GM12878 (cell line): Measurements from ENCODE around the gene VSIG10. TPM values are rescaled to one million over a fixed set of nuclear protein-coding genes. Genes with fewer than 3 reads are reported as not detected.

ENCODE experiments used
- ATAC-seq: fragments of 200-7000 bp; cut with Tn5 transposase; 3 replicates; pipeline ENCODE4 v1.9.1; 2020; ENCODE audit warnings: mild to moderate bottlenecking, moderate library complexity
- BruUV-seq: library from RNA; stranded (reverse); fragments of 400-500 nt; replicated peaks from 2 replicates; lab custom pipeline; 2021; lab: Mats Ljungman, UMichigan
- CTCF ChIA-PET: fragments of 300-600 bp; sonication (Branson Sonifier 250); formaldehyde crosslinking; extraction: SDS; loops from one replicate; lab custom pipeline; 2021; ENCODE audit warnings: inconsistent platforms; lab: Yijun Ruan, JAX
- POLR2A ChIA-PET: fragments of 350-600 bp; formaldehyde crosslinking; extraction: SDS; loops from one replicate; lab custom pipeline; 2021; ENCODE audit warnings: inconsistent platforms; lab: Charles Lee
- RAD21 ChIA-PET: fragments of 300-600 bp; sonication (Branson Sonifier 250); formaldehyde crosslinking; loops from one replicate; lab custom pipeline; 2023; ENCODE audit warnings: antibody characterized with exemption; ENCODE audit not compliant: unreplicated experiment; lab: Charles Lee
- SMC1A ChIA-PET: fragments of 300-600 bp; sonication (Branson Sonifier 250); formaldehyde crosslinking; loops from one replicate; lab custom pipeline; 2023; ENCODE audit not compliant: unreplicated experiment, uncharacterized antibody; lab: Charles Lee
- DNase-seq: peaks from one replicate; pipeline ENCODE4 v3.0.0-alpha.2; 2011; ENCODE audit warnings: low read depth, low spot score
- FAIRE-seq: peaks from 3 replicates; lab custom pipeline; 2011; peaks lifted over from hg19 to GRCh38; lab: Jason Lieb, UNC
- H2AFZ ChIP-seq: 2 replicates; pipeline ENCODE4 v1.6.0; 2011; ENCODE audit warnings: low read depth, low read length, control low read depth; ENCODE audit not compliant: control insufficient read depth
- H3K27ac ChIP-seq: 2 replicates; pipeline ENCODE4 v1.5.1; 2011; ENCODE audit warnings: control low read depth; ENCODE audit not compliant: control insufficient read depth, insufficient read depth
- H3K27me3 ChIP-seq, 2 experiments: replicated peaks in 1 of 2; 2 replicates each; pipeline versions ENCODE4 v1.6.0 to v1.6.1; 2011; ENCODE audit warnings: low read length in 1 of 2; ENCODE audit not compliant: control insufficient read depth in 2 of 2, insufficient read depth in 2 of 2
- H3K36me3 ChIP-seq, 2 experiments: 2 replicates each; pipeline ENCODE4 v1.5.1; 2011; ENCODE audit warnings: low read length in 1 of 2; ENCODE audit not compliant: control insufficient read depth in 2 of 2, insufficient read depth in 2 of 2
- H3K4me1 ChIP-seq: 2 replicates; pipeline ENCODE4 v1.6.1; 2011; ENCODE audit warnings: mild to moderate bottlenecking, low read length, moderate library complexity, mixed read lengths; ENCODE audit not compliant: control insufficient read depth, insufficient read depth
- H3K4me2 ChIP-seq: 2 replicates; pipeline ENCODE4 v1.6.0; 2011; ENCODE audit warnings: control low read depth; ENCODE audit not compliant: control insufficient read depth, insufficient read depth
- H3K4me3 ChIP-seq: fragments of 200-600 bp; sonication (generic); 2 replicates; pipeline ENCODE4 v1.5.1; 2016
- H3K79me2 ChIP-seq: 2 replicates; pipeline ENCODE4 v1.6.0; 2011; ENCODE audit warnings: low read length; ENCODE audit not compliant: control insufficient read depth, insufficient read depth
- H3K9ac ChIP-seq: 2 replicates; pipeline ENCODE4 v1.8.0; 2011; ENCODE audit warnings: low read length, control low read depth, mixed read lengths; ENCODE audit not compliant: control insufficient read depth, insufficient read depth
- H3K9me3 ChIP-seq: replicated peaks from 3 replicates; pipeline ENCODE4 v1.5.1; 2011; ENCODE audit warnings: mild to moderate bottlenecking, low read length; ENCODE audit not compliant: control insufficient read depth, insufficient read depth
- H4K20me1 ChIP-seq: 2 replicates; pipeline ENCODE4 v1.6.0; 2011; ENCODE audit not compliant: control insufficient read depth, insufficient read depth
- ATF7 ChIP-seq: fragments of 450-650 bp; IDR thresholded peaks from 2 replicates; pipeline ENCODE4 v1.6.1; 2016; ENCODE audit warnings: low read depth, mild to moderate bottlenecking
- BHLHE40 ChIP-seq, 2 experiments: fragments of 450-650 bp in 1 of 2; IDR thresholded peaks; 2 replicates each; pipeline ENCODE4 v1.6.1; 2011 to 2017; ENCODE audit warnings: low read depth in 2 of 2, borderline replicate concordance in 1 of 2, improper control_type of control experiment in 1 of 2, low read length in 1 of 2, mild to moderate bottlenecking in 1 of 2
- BRCA1 ChIP-seq: IDR thresholded peaks from 2 replicates; pipeline ENCODE4 v1.6.1; 2011; ENCODE audit warnings: low read depth, low read length, improper control_type of control experiment
- CHD2 ChIP-seq: IDR thresholded peaks from 2 replicates; pipeline ENCODE4 v1.6.1; 2011; ENCODE audit warnings: low read depth, low read length, improper control_type of control experiment, borderline replicate concordance
- CREB1 ChIP-seq: IDR thresholded peaks from 2 replicates; pipeline ENCODE4 v1.6.1; 2012; ENCODE audit warnings: low read depth, mild to moderate bottlenecking, inconsistent platforms
- GABPA ChIP-seq: IDR thresholded peaks from 2 replicates; pipeline ENCODE4 v1.6.1; 2014; ENCODE audit warnings: antibody characterized with exemption, low read depth, mild to moderate bottlenecking, inconsistent platforms
- HDAC2 ChIP-seq: fragments of 200-600 bp; sonication (generic); IDR thresholded peaks from 2 replicates; pipeline ENCODE4 v1.6.1; 2017
- HDGF ChIP-seq: fragments of 450-650 bp; IDR thresholded peaks from 2 replicates; pipeline ENCODE4 v1.6.1; 2016; ENCODE audit warnings: antibody characterized with exemption
- HSF1 ChIP-seq: fragments of 150-350 bp; IDR thresholded peaks from 2 replicates; pipeline ENCODE4 v1.6.1; 2014; ENCODE audit warnings: mild to moderate bottlenecking, low read depth, low read length
- NR2F1 ChIP-seq: fragments of 450-650 bp; conservative IDR thresholded peaks from 2 replicates; pipeline ENCODE4 v1.6.1; 2017; ENCODE audit warnings: mild to moderate bottlenecking
- PAX5 ChIP-seq: IDR thresholded peaks from 2 replicates; pipeline ENCODE4 v1.6.1; 2011; ENCODE audit warnings: low read depth, low read length, borderline replicate concordance
- RB1 ChIP-seq: fragments of 450-650 bp; formaldehyde crosslinking; IDR thresholded peaks from 2 replicates; pipeline ENCODE4 v1.6.1; 2017; ENCODE audit warnings: mild to moderate bottlenecking, borderline replicate concordance
- SREBF2 ChIP-seq: IDR thresholded peaks from 2 replicates; pipeline ENCODE4 v1.6.1; 2012; ENCODE audit warnings: mild to moderate bottlenecking, low read length
- STAT1 ChIP-seq: fragments of 450-650 bp; conservative IDR thresholded peaks from 2 replicates; pipeline ENCODE4 v1.6.1; 2014; ENCODE audit warnings: antibody characterized with exemption, mild to moderate bottlenecking
- USF1 ChIP-seq: IDR thresholded peaks from 2 replicates; pipeline ENCODE4 v1.6.1; 2011; ENCODE audit warnings: borderline replicate concordance, low read depth, mild to moderate bottlenecking, moderate library complexity, mixed read lengths, low read length; ENCODE audit not compliant: insufficient read depth; ENCODE audit errors: extremely low read length
- YY1 ChIP-seq: IDR thresholded peaks from 2 replicates; pipeline ENCODE4 v1.6.1; 2011; ENCODE audit warnings: low read depth, mild to moderate bottlenecking, low read length
- ZBED1 ChIP-seq: IDR thresholded peaks from 2 replicates; pipeline ENCODE4 v1.6.1; 2016; ENCODE audit warnings: borderline replicate concordance
- WGBS: methylation state at CpG from one replicate; pipeline ENCODE4 v1.1.6; 2016; ENCODE audit warnings: low lambda C conversion rate; ENCODE audit not compliant: insufficient replicate concordance, insufficient coverage; ENCODE audit errors: missing lambda C conversion rate; 5-methylcytosine and 5-hydroxymethylcytosine counted together
- in situ Hi-C: fragments of 300-500 bp; cut with MboI; formaldehyde crosslinking; loops from 9 replicates; pipeline ENCODE4 v1.14.3; 2018; ENCODE audit warnings: mixed read lengths
- intact Hi-C: fragments of 100-400 bp; cut with micrococcal nuclease; formaldehyde crosslinking; loops from one replicate; pipeline ENCODE4 v1.14.2; 2022; ENCODE audit not compliant: unreplicated experiment
- polyA plus RNA-seq, 11 experiments: library from polyadenylated mRNA; depleted of rRNA in 4 of 11; unstranded in 6 of 11; stranded (reverse) in 5 of 11; fragments of >200 nt; fragmentation: Nextera tagmentation in 4 of 11; fragmentation: Illumina TruSeq in 1 of 11; extraction: Ambion mirVana in 4 of 11; extraction: Trizol in 1 of 11; gene quantifications; 1 replicate in 1 of 11; 2 replicates in 10 of 11; pipeline versions ENCODE4 v1.2.1 to v1.2.3, GENCODE V29; 2011 to 2016; ENCODE audit warnings: inconsistent platforms in 2 of 11, missing spikeins in 2 of 11, low read depth in 1 of 11
- total RNA-seq, 4 experiments: library from RNA; depleted of rRNA in 3 of 4; stranded (reverse); fragments of >200 nt in 3 of 4; fragmentation: Illumina TruSeq in 1 of 4; extraction: Trizol in 1 of 4; gene quantifications; 2 replicates each; pipeline versions ENCODE4 v1.2.1 to v1.2.3, GENCODE V29; 2013 to 2021

Gene VSIG10
- total and polyA plus RNA-seq, 10 of the 15 experiments (the other 5 are each of a cell fraction or from before 2014, with no cell fraction given), result 3.4 to 10.2 (median 5.8) TPM

- Histone ChIP-seq H4K20me1 (no peaks in the 10 kb centered on the region), H3K9ac (no peak overlapping the region), H3K9me3 (no peaks in the 10 kb centered on the region), H3K79me2 (no peaks in the 10 kb centered on the region), H3K27me3 (peaks cover 3 to 4% of the 10 kb centered on the region in 2 experiments; a peak in 3 of 4 replicates), H3K36me3 (no peaks in the 10 kb centered on the region), H3K4me1 (no peaks in the 10 kb centered on the region; the same call in 1 of the 2 replicates), H3K4me2 (no peak overlapping the region), H3K27ac (no peak overlapping the region), H2AFZ (no peak overlapping the region), H3K4me3 (no peak overlapping the region)
- CTCF ChIA-PET, result no interaction called here
- POLR2A ChIA-PET, result no interaction called here
- 76% methylated on average over 3 of the region's 3 CpGs for WGBS
- in situ Hi-C loops (no loop called here), intact Hi-C loops (no loop called here)
- TF ChIP-seq GABPA (no peak), ZBED1 (no peak), USF1 (no peak)
- RAD21 ChIA-PET, result interaction anchor here (0.6 kb wide), 1 partner anchor 739 kb away, joined by 3 read pairs; no protein-coding TSS in a partner anchor
- FAIRE-seq (no peak), ATAC-seq (no peak), DNase-seq (no peak)
- SMC1A ChIA-PET, result no interaction called here
- BruUV-seq, result no TSS peak
Measured at GRCh38 chr12:118098401-118098800, 5.4 kb downstream of the VSIG10 start.

- no peak for ATAC-seq
- H3K4me3 ChIP-seq, result no peak overlapping the region
- no peak overlapping the region for H3K9ac ChIP-seq
- H3K27ac ChIP-seq, result no peak overlapping the region
- no TSS peak for BruUV-seq
- RAD21 ChIA-PET, result no interaction called here
- SMC1A ChIA-PET, result no interaction called here
- FAIRE-seq, result no peak
- 52% methylated on average over 3 of the region's 3 CpGs for WGBS
- H3K36me3 ChIP-seq, result no peaks in the 10 kb centered on the region
- no peaks in the 10 kb centered on the region for H3K79me2 ChIP-seq
- intact Hi-C loops, result no loop called here
- no peaks in the 10 kb centered on the region for H3K9me3 ChIP-seq
- no peak overlapping the region for H2AFZ ChIP-seq
- TF ChIP-seq HDAC2 (no peak), YY1 (no peak), HDGF (no peak), USF1 (no peak), SREBF2 (no peak), CREB1 (no peak), CHD2 (no peak), HSF1 (no peak), NR2F1 (no peak), PAX5 (no peak), STAT1 (no peak), BRCA1 (no peak), RB1 (no peak), ATF7 (no peak), BHLHE40 (IDR thresholded peaks at IDR 0.05; ENCODE audit: borderline replicate concordance in 1 of 2, low read depth in 2 of 2, low read length in 1 of 2) (no peak)
- TF ChIP-seq, all 136 proteins: peak for 0
- no peaks in the 10 kb centered on the region for H4K20me1 ChIP-seq
- H3K4me1 ChIP-seq, result no peaks in the 10 kb centered on the region
- no peaks in the 10 kb centered on the region; a peak in 1 of 4 replicates for H3K27me3 ChIP-seq
- no peak overlapping the region for H3K4me2 ChIP-seq
- no peak for DNase-seq
- POLR2A ChIA-PET, result interaction anchor here (0.9 kb wide), 1 partner anchor 47 kb away, joined by 3 read pairs; no protein-coding TSS in a partner anchor
- in situ Hi-C loops, result no loop called here
- CTCF ChIA-PET, result interaction anchor here (0.6 to 1.5 kb wide), 4 partner anchors 27 to 285 kb away, joined by 3 to 6 read pairs (median 3); no protein-coding TSS in a partner anchor
Measured at GRCh38 chr12:118094039-118094438, 9.8 kb downstream of the VSIG10 start.
